Omental fat pad (tissue), 4 donors: ENCODE measurements around the gene DMRTA1. TPM values are rescaled to one million over a fixed set of nuclear protein-coding genes. Genes with fewer than 3 reads are reported as not detected.

Source experiments
- ATAC-seq: fragments of 150-250 bp; one replicate; pipeline ENCODE4 v1.9.1; 2016; ENCODE audit warnings: mild to moderate bottlenecking, moderate library complexity; ENCODE audit not compliant: low FRiP score
- DNase-seq: peaks from one replicate; pipeline ENCODE4 v3.0.0-alpha.2; 2019; ENCODE audit warnings: low spot score
- total RNA-seq, 4 donors: library from RNA; depleted of rRNA; stranded (reverse); fragments of >200 nt; gene quantifications; one replicate each; pipeline ENCODE4 v1.1.0, GENCODE V29; 2016
- TF ChIP-seq, protein P1 (sequence below), 3 donors: fragments of 450-650 bp; IDR thresholded peaks; one replicate each; pipeline ENCODE4 v1.5.1; 2016 to 2017; ENCODE audit warnings: antibody characterized with exemption in 3 of 3, mild to moderate bottlenecking in 3 of 3, moderate library complexity in 2 of 3

Gene DMRTA1, protein sequence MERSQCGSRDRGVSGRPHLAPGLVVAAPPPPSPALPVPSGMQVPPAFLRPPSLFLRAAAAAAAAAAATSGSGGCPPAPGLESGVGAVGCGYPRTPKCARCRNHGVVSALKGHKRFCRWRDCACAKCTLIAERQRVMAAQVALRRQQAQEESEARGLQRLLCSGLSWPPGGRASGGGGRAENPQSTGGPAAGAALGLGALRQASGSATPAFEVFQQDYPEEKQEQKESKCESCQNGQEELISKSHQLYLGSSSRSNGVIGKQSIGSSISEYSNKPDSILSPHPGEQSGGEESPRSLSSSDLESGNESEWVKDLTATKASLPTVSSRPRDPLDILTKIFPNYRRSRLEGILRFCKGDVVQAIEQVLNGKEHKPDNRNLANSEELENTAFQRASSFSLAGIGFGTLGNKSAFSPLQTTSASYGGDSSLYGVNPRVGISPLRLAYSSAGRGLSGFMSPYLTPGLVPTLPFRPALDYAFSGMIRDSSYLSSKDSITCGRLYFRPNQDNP
- total RNA-seq = 1 to 10 TPM; 1.4 to 4.1 (median 2.6) TPM

DNA sequence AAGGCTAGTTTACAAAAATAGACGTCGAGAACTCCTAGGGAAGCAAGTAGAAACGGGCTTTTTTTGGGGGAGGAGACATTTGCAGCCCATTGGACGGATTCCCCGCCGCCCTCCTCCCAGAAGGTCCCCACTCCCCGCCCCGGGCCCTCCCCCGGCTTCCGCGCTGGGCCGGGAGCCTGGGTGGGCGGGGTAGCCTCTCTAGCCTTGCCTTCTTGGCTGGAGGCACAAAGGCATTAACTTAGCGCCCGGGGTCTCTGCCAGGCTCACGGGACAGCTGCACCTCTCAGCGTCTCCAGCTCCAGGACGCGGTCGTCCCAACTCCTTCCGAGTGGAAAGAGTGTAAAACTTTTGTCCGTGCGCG, at the start of gene DMRTA1:
Gene DMRTA1 (plus strand): TSS at position 236 of the 361 bp plus-strand sequence. CDS start 242 bp downstream, outside the sequence.
- TF ChIP-seq, protein P1, sequence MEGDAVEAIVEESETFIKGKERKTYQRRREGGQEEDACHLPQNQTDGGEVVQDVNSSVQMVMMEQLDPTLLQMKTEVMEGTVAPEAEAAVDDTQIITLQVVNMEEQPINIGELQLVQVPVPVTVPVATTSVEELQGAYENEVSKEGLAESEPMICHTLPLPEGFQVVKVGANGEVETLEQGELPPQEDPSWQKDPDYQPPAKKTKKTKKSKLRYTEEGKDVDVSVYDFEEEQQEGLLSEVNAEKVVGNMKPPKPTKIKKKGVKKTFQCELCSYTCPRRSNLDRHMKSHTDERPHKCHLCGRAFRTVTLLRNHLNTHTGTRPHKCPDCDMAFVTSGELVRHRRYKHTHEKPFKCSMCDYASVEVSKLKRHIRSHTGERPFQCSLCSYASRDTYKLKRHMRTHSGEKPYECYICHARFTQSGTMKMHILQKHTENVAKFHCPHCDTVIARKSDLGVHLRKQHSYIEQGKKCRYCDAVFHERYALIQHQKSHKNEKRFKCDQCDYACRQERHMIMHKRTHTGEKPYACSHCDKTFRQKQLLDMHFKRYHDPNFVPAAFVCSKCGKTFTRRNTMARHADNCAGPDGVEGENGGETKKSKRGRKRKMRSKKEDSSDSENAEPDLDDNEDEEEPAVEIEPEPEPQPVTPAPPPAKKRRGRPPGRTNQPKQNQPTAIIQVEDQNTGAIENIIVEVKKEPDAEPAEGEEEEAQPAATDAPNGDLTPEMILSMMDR (IDR thresholded peaks at IDR 0.05) = no peak
- ATAC-seq = peak; percentile 98

DNA sequence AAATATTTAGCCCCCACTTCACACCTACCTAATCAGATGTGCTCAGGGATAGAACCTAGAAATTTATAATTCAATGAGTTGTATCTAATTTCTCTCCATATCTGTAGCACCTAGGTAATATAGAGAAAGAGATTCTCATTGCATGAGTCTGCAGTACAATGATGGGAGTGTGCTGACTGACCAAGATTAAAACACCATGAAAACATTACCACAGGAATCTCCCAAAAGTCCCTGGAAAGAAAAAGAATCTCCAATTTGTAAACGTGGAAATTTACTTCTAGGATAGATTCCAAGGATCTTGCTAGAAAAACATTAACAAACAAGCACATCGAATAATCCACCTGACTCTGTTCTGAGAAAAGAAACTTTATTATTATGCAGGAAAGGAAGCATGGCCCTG, 45.0 kb upstream of the DMRTA1 start:
- no peak for ATAC-seq
- no peak for DNase-seq
- TF ChIP-seq, protein P1 (IDR thresholded peaks at IDR 0.05) = no peak

More for the DNA sequence above, at the start of gene DMRTA1:
- no peak for DNase-seq

DNA sequence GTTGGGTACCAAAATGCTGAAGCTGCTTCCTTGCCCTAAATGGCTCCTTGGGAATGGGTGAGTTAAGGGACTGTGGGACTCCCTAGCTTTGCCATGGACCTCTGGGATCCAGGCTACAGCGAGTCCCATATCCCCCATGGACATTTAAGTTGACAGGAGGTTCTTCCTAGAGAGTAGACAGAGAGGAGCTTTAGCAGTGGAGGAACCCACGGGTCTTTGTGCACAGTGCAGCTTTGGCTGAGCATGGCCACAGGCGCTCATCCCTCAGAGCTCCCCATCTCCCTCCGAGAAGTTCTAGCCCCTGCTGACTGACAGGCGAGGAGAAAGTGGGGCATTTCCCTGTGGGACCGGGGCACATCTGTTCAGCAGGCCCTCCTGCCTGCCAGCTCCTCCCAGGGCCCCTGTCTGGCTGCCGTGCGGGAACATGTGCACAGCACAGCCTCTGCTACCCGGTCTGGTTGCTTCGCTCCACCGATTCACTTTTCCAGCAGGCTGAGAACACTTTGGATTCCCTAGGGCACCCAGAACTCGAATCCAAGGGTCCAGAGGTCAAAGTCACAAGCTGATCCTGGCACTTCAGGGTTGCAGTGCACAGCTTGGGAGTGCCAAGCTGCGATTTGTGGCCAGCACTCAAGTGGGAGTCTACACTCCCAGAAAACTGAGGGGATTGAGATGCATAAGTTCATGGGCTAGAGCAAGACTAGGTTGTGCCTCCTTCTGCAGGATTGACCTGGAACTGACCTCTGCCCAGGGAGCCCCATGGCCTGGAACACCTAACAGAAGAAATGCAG, 40.6 kb upstream of the DMRTA1 start:
- no peak for DNase-seq
- no peak for ATAC-seq
- TF ChIP-seq, protein P1 (IDR thresholded peaks at IDR 0.05) = no peak

DNA sequence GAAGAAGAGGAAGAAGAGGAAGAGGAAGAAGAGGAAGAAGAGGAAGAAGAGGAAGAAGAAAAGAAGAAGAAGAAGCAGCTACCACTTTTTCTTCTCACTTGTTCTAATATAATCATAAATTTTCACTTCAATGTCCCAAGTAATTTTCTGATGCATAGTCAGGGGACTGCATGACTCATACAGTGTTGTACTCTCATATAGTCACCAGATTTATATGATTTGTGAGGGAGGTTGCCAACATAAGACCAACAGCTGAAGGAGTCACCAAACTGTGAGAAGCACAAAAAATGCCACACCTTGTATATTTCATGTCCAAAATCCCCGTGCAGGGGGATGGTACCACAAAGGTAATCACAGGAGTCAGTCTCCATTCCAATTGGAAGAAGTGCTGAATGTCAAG, 32.7 kb upstream of the DMRTA1 start:
- TF ChIP-seq, protein P1 (IDR thresholded peaks at IDR 0.05) = no peak
- ATAC-seq = no peak
- DNase-seq = no peak

DNA sequence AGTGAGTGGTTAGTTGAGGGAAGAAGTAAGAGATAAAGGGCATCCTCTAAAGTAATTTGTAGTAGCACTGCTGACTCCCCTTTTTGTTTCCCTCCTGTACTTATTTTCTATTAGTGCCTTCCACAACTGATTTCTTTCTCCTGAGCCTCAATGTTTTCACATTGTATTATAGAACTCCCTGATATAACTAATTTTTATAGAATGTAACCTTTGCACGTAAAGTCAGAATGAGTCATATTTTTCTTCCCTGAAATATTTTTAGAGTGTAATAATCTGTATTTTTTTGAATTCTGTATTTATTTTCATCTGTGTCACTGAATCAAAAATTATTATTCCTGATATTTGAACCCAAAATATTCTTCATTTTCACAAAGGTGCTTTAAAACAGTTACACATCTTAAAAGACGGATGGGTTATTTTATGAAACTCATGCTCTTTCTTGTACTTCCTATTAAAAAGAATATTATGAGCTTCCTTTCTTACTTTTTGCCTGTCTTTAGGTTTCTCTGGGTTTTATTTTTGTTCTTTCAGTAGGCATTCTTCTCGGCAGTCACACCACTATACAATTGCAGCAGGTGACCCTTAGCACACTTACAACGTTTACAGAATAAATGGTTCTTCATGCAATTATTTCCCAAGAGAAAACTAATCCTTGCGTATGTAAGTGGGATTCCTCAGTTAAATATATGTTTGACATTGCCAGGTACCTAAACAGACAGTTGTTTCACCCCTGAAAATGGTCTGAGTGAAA, 30.5 kb upstream of the DMRTA1 start:
- DNase-seq (no peak), ATAC-seq (no peak)
- TF ChIP-seq, protein P1 (IDR thresholded peaks at IDR 0.05) = no peak

DNA sequence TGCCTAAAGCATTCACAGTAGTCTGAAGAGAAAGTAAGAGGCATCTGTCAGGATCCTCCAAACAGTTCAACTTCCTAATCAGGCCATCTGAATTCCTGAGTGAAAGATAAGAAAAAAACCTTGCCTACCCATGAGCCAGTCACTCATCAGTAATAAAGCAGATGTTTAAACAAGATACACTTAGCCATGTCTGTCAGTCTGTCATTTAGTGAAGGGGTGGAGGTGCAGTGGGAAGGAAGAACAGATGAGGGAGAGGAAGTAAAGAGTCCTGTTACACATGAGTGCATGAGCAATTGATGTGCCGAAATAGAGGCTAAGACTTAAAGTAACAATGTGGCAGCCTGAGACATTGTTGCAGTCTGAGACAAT, 29.9 kb upstream of the DMRTA1 start:
- no peak for DNase-seq
- TF ChIP-seq, protein P1 (IDR thresholded peaks at IDR 0.05) = no peak
- no peak for ATAC-seq
